Endothelial cell of umbilical vein (primary cell): ENCODE measurements around the gene PDGFRA.
"Not testable (repeated sequence)": the region's sequence is repeated elsewhere in the genome, so short reads cannot be mapped to it uniquely, and the experiment has no call there.

Experiments
- EZH2 ChIP-seq: IDR thresholded peaks from 2 replicates; pipeline ENCODE4 v1.6.1; 2012; ENCODE audit warnings: borderline replicate concordance, low read depth, mild to moderate bottlenecking, moderate library complexity, low read length, inconsistent platforms; ENCODE audit not compliant: severe bottlenecking
- MYC ChIP-seq: IDR thresholded peaks from one replicate; pipeline ENCODE4 v1.6.1; 2011; ENCODE audit warnings: mild to moderate bottlenecking, low read depth, low read length
- POLR2A ChIP-seq: IDR thresholded peaks from 2 replicates; pipeline ENCODE4 v1.6.1; 2012; ENCODE audit warnings: low read depth, mild to moderate bottlenecking, control low read depth, low read length
- TF ChIP-seq, protein P1 (sequence below): IDR thresholded peaks from 2 replicates; pipeline ENCODE4 v1.6.1; 2011; ENCODE audit not compliant: insufficient read depth, insufficient read length
- TF ChIP-seq, protein P2 (sequence below), 2 donors: IDR thresholded peaks; 1 replicate in 1 of 2; 2 replicates in 1 of 2; pipeline ENCODE4 v1.5.1; 2011; ENCODE audit warnings: low read length in 2 of 2, mild to moderate bottlenecking in 2 of 2, moderate library complexity in 2 of 2, control low read depth in 1 of 2, inconsistent platforms in 1 of 2, low read depth in 1 of 2; ENCODE audit not compliant: insufficient read depth in 1 of 2; ENCODE audit errors: extremely low read depth in 1 of 2

DNA sequence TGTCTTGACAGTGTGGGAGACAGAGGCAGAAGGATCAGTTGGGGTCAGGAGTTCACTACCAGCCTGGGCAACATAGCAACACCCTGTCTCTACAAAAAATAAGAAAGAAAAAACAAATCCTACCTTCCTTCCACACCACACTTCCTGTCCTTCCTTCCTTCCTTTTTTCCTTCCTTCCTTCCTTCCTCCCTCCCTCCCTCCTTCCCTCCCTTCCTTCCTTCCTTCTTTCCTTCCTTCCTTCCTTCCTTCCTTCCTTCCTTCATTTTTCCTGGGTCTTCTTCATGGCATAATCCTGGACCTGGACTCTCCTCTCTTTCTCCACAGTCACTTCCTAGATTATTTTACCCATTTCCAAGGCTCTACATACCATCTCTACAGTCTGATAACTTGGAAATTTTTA is 105.7 kb downstream of the PDGFRA start:
- not testable (repeated sequence) for TF ChIP-seq EZH2, POLR2A, MYC
- TF ChIP-seq, protein P1, sequence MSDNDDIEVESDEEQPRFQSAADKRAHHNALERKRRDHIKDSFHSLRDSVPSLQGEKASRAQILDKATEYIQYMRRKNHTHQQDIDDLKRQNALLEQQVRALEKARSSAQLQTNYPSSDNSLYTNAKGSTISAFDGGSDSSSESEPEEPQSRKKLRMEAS, result not testable (repeated sequence)
- TF ChIP-seq, protein P2, sequence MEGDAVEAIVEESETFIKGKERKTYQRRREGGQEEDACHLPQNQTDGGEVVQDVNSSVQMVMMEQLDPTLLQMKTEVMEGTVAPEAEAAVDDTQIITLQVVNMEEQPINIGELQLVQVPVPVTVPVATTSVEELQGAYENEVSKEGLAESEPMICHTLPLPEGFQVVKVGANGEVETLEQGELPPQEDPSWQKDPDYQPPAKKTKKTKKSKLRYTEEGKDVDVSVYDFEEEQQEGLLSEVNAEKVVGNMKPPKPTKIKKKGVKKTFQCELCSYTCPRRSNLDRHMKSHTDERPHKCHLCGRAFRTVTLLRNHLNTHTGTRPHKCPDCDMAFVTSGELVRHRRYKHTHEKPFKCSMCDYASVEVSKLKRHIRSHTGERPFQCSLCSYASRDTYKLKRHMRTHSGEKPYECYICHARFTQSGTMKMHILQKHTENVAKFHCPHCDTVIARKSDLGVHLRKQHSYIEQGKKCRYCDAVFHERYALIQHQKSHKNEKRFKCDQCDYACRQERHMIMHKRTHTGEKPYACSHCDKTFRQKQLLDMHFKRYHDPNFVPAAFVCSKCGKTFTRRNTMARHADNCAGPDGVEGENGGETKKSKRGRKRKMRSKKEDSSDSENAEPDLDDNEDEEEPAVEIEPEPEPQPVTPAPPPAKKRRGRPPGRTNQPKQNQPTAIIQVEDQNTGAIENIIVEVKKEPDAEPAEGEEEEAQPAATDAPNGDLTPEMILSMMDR (IDR thresholded peaks at IDR 0.05; ENCODE audit: extremely low read depth in 1 of 2, insufficient read depth in 1 of 2, low read depth in 1 of 2, low read length in 2 of 2), result not testable (repeated sequence)
